Transverse colon (tissue), 4 donors: ENCODE results near the gene PALLD.

Experiments
- CTCF ChIP-seq, 5 experiments: fragments of 200-600 bp in 3 of 5; fragments of 450-650 bp in 2 of 5; sonication (generic) in 3 of 5; IDR thresholded peaks; 1 replicate in 2 of 5; 2 replicates in 3 of 5; pipeline ENCODE4 v1.5.1; 2016 to 2017; ENCODE audit warnings: antibody characterized with exemption in 5 of 5, inconsistent platforms in 3 of 5, mild to moderate bottlenecking in 2 of 5, moderate library complexity in 1 of 5
- EP300 ChIP-seq: sonication (generic); formaldehyde crosslinking; IDR thresholded peaks from one replicate; pipeline ENCODE4 v1.6.1; 2017; ENCODE audit warnings: antibody characterized with exemption, low read depth
- POLR2A ChIP-seq: fragments of 450-650 bp; IDR thresholded peaks from one replicate; pipeline ENCODE4 v1.6.1; 2016; ENCODE audit warnings: antibody characterized with exemption, mild to moderate bottlenecking, moderate library complexity
- POLR2AphosphoS5 ChIP-seq, 3 donors: sonication (generic); formaldehyde crosslinking; IDR thresholded peaks; one replicate each; pipeline ENCODE4 v1.6.1; 2016; ENCODE audit warnings: antibody characterized with exemption in 3 of 3

GRCh38 chr4:168864821-168865541, 368.1 kb downstream of the PALLD start:
- TF ChIP-seq POLR2AphosphoS5 (IDR thresholded peaks at IDR 0.05) (no peak), CTCF (IDR thresholded peaks at IDR 0.05) (peak in 1 of 5 experiments; percentile 22), POLR2A (no peak), EP300 (no peak)
